ENCODE data around the gene MUSK. TPM values are rescaled to one million over a fixed set of nuclear protein-coding genes. Genes with fewer than 3 reads are reported as not detected.
A peak's percentile ranks its signal among the peaks of the same experiment; 100 is the strongest.
"Not testable (repeated sequence)": the region's sequence is repeated elsewhere in the genome, so short reads cannot be mapped to it uniquely, and the experiment has no call there.

The MUSK gene
- total and polyA plus RNA-seq, 2 donors (not counting 3 experiments of a cell fraction or from before 2014, with no cell fraction given) = 0.08 TPM; not detected in 1

DNA sequence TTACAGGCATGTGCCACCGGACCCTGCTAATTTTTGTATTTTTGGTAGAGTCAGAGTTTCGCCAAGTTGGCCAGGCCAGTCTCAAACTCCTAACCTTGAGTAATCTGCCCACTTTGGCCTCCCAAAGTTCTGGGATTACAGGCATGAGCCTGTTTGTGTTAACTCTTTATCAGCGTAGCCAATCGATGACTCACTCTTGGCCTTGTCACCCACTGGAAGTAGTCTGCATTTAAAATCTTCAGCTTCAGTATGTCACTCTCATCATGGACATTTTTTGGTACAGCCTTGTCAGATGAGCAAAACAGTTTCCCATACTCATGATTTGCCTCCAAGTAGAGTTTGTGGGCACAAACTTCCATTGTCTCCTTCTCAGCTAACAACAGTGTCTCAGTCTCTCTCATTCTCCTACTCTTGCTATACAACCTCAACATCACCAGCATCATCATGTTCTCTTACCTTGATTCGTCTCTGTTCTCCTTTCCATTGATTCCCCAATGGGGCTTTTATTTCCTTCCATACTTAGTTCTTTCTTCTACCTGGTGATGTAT lies 22.5 kb downstream of the MUSK start:
- H3K9ac ChIP-seq (replicated peaks; ENCODE audit: extremely low read depth, insufficient read depth, low read length) = no peak overlapping the region
- CTCF ChIA-PET = interaction anchor here (0.9 kb wide), 1 partner anchor 12 kb away, joined by 3 read pairs; no protein-coding TSS in a partner anchor
- no peak overlapping the region for H3K27ac ChIP-seq (ENCODE audit: insufficient read depth, low read depth, low read length)
- no peaks in the 10 kb centered on the region for H3K36me3 ChIP-seq (ENCODE audit: control insufficient read depth in 2 of 2, extremely low read depth in 1 of 2, insufficient read depth in 2 of 2, low read length in 2 of 2)
- peaks cover 2% of the 10 kb centered on the region for H3K4me1 ChIP-seq (ENCODE audit: control insufficient read depth, extremely low read depth, insufficient read depth, low read length)
- H3K27me3 ChIP-seq (ENCODE audit: control insufficient read depth in 2 of 2, insufficient read depth in 2 of 2, low read length in 2 of 2) = no peaks in the 10 kb centered on the region
- dilution Hi-C loops (cut with MboI; ENCODE audit: extremely low pct_ligation_motif_present, low sequenced_read_pairs) = no loop called here
- H3K9me3 ChIP-seq (replicated peaks; ENCODE audit: control insufficient read depth, insufficient read depth, low read length) = no peaks in the 10 kb centered on the region
- H4K20me1 ChIP-seq (replicated peaks; ENCODE audit: control insufficient read depth, extremely low read depth, insufficient read depth, low read length) = no peaks in the 10 kb centered on the region
- POLR2A ChIA-PET = no interaction called here
- BruUV-seq (replicated peaks) = no TSS peak
- no peak for FAIRE-seq
- TF ChIP-seq, protein P1, sequence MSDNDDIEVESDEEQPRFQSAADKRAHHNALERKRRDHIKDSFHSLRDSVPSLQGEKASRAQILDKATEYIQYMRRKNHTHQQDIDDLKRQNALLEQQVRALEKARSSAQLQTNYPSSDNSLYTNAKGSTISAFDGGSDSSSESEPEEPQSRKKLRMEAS (IDR thresholded peaks at IDR 0.05; ENCODE audit: insufficient read depth, insufficient read length) = no peak
- TF ChIP-seq GATA2 (IDR thresholded peaks at IDR 0.05; ENCODE audit: insufficient read depth, insufficient read length, low read depth, low read length) (peak; percentile 44), POLR2A (IDR thresholded peaks at IDR 0.05; ENCODE audit: low read depth, low read length) (no peak), FOS (IDR thresholded peaks at IDR 0.05; ENCODE audit: borderline replicate concordance, insufficient read depth, low read length) (peak; percentile 11), JUN (IDR thresholded peaks at IDR 0.05; ENCODE audit: borderline replicate concordance, insufficient read depth, insufficient read length, low read depth) (peak; percentile 52)
- H3K79me2 ChIP-seq (ENCODE audit: control insufficient read depth, insufficient read depth, low read length) = no peaks in the 10 kb centered on the region
- intact Hi-C loops (cut with micrococcal nuclease) = no loop called here
- H3K9me1 ChIP-seq (replicated peaks; ENCODE audit: control insufficient read depth, extremely low read depth, insufficient read depth, low read length) = no peaks in the 10 kb centered on the region
- no peak overlapping the region for H3K4me3 ChIP-seq (replicated peaks in 1 of 3; ENCODE audit: insufficient read depth in 1 of 3, low read depth in 1 of 3, low read length in 3 of 3)
- DNase-seq (ENCODE audit: low read depth, low spot score) = peak; percentile 6
- H2AFZ ChIP-seq (ENCODE audit: low read depth, low read length) = peak overlapping the region; percentile 34
- no peak overlapping the region for H3K4me2 ChIP-seq (ENCODE audit: insufficient read depth, low read length)

DNA sequence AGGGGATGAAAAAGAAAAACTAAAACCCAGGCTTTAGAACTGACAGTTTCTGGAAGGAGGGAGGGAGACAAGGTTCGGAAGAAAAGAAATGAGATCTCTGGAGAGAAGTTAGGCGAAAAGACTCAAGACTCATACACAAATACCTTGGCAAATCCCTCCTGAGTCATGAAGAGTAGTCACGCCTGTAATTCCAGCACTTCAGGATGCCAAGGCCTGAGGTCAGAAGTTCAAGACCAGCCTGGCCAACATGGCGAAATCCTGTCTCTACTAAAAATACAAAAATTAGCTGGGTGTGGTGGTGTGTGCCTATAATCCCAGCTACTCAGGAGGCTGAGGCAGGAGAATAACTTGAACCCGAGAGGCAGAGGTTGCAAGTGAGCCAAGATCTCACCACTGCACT lies 27.3 kb downstream of the MUSK start:
- H3K36me3 ChIP-seq (ENCODE audit: control insufficient read depth in 2 of 2, extremely low read depth in 1 of 2, insufficient read depth in 2 of 2, low read length in 2 of 2); BruUV-seq (replicated peaks); H3K9ac ChIP-seq (replicated peaks; ENCODE audit: extremely low read depth, insufficient read depth, low read length); DNase-seq (ENCODE audit: low read depth, low spot score); H2AFZ ChIP-seq (ENCODE audit: low read depth, low read length); H3K27ac ChIP-seq (ENCODE audit: insufficient read depth, low read depth, low read length); H3K4me3 ChIP-seq (replicated peaks in 1 of 3; ENCODE audit: insufficient read depth in 1 of 3, low read depth in 1 of 3, low read length in 3 of 3); CTCF ChIA-PET; H4K20me1 ChIP-seq (replicated peaks; ENCODE audit: control insufficient read depth, extremely low read depth, insufficient read depth, low read length); POLR2A ChIA-PET; intact Hi-C loops (cut with micrococcal nuclease); H3K79me2 ChIP-seq (ENCODE audit: control insufficient read depth, insufficient read depth, low read length); FAIRE-seq; H3K4me1 ChIP-seq (ENCODE audit: control insufficient read depth, extremely low read depth, insufficient read depth, low read length); dilution Hi-C loops (cut with MboI; ENCODE audit: extremely low pct_ligation_motif_present, low sequenced_read_pairs); H3K9me1 ChIP-seq (replicated peaks; ENCODE audit: control insufficient read depth, extremely low read depth, insufficient read depth, low read length); H3K4me2 ChIP-seq (ENCODE audit: insufficient read depth, low read length); H3K9me3 ChIP-seq (replicated peaks; ENCODE audit: control insufficient read depth, insufficient read depth, low read length); H3K27me3 ChIP-seq (ENCODE audit: control insufficient read depth in 2 of 2, insufficient read depth in 2 of 2, low read length in 2 of 2): not testable (repeated sequence)

All from endothelial cell of umbilical vein (primary cell).